ENCODE data around the gene MUC5B. TPM values are rescaled to one million over a fixed set of nuclear protein-coding genes. Genes with fewer than 3 reads are reported as not detected.

The MUC5B gene
- total RNA-seq, 2 donors from 2014 or later: not detected

DNA sequence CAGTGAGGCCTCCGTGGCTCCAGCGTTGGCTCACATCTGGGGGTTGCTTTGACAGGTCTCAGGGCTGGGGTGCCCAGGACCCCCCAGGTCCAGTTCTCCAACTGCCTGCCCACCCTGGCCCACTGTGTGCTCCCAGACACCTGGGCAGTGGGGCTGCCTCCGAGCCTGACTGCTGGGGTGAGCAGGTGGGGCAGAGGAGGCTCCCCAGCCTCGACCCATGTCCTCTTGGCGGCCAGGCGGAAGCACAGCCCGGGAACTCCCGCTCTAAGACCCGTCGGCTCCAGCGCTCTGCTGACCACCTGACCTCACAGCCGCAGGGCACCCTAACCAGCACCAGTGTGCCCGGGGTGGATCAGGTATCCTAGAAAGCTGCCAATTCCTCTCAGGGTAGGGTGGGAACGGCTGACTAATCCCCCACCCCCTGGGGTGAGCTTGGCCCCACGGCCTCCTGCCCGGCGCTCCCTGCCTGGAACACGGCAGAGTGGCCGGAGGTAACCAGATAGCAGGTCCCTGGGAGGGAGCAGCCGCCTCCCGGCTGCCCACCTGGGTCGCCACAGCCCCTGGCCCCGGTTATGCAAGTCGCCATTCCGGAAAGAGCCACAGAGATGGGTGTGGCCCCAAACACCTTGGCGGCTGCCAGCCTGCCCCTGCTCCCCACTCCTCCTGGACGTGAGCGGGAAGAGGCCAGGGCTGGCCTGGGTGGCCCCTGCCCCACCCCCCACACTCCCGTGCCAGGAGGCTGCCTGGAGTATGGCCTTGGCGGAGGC is 19.2 kb upstream of the MUC5B start:
- Histone ChIP-seq H3K27ac (no peak overlapping the region), H3K4me3 (no peak overlapping the region), H3K4me1 (no peaks in the 10 kb centered on the region), H3K36me3 (no peaks in the 10 kb centered on the region), H3K27me3 (no peaks in the 10 kb centered on the region), H3K9me3 (no peaks in the 10 kb centered on the region)
- DNase-seq (ENCODE audit: low spot score): no peak
- TF ChIP-seq CTCF (IDR thresholded peaks at IDR 0.05): no peak

- TF ChIP-seq CTCF (IDR thresholded peaks at IDR 0.05): no peak
- Histone ChIP-seq H3K4me1 (no peaks in the 10 kb centered on the region), H3K27me3 (no peaks in the 10 kb centered on the region), H3K36me3 (no peaks in the 10 kb centered on the region), H3K27ac (no peak overlapping the region), H3K9me3 (no peaks in the 10 kb centered on the region), H3K4me3 (no peak overlapping the region)
- DNase-seq (ENCODE audit: low spot score): no peak
Measured at GRCh38 chr11:1204381-1205101, 18.3 kb upstream of the MUC5B start.

GRCh38 chr11:1205121-1205986 is 17.5 kb upstream of the MUC5B start:
- H3K27ac ChIP-seq: no peak overlapping the region
- no peaks in the 10 kb centered on the region for H3K36me3 ChIP-seq
- no peak for DNase-seq (ENCODE audit: low spot score)
- H3K27me3 ChIP-seq: no peaks in the 10 kb centered on the region
- no peaks in the 10 kb centered on the region for H3K4me1 ChIP-seq
- H3K4me3 ChIP-seq: no peak overlapping the region
- peaks cover 0 to 6% of the 10 kb centered on the region in 2 donors for H3K9me3 ChIP-seq
- TF ChIP-seq CTCF (IDR thresholded peaks at IDR 0.05): no peak

DNA sequence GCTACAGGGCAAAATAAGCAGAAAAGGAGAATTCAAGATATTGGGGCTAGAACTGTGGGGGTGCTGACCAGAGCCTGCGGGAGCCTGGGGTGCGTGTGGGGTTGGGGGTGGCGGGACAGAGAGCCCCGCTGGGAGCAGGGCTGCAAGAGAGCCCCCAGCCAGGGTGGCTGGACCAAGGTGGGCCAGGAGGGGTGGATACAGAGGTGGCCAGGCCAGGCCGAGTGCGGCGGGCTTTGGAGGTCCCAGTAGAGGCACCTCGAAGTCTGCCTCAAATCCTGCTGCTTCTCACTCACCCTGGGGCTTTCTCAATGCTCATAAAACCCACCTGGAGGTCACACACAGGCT is 16.9 kb upstream of the MUC5B start:
- DNase-seq (ENCODE audit: low spot score): no peak
- Histone ChIP-seq H3K9me3 (peaks cover 0 to 12% of the 10 kb centered on the region in 2 donors), H3K36me3 (no peaks in the 10 kb centered on the region), H3K27ac (no peak overlapping the region), H3K4me1 (no peaks in the 10 kb centered on the region), H3K27me3 (no peaks in the 10 kb centered on the region), H3K4me3 (no peak overlapping the region)
- TF ChIP-seq CTCF (IDR thresholded peaks at IDR 0.05): no peak

DNA sequence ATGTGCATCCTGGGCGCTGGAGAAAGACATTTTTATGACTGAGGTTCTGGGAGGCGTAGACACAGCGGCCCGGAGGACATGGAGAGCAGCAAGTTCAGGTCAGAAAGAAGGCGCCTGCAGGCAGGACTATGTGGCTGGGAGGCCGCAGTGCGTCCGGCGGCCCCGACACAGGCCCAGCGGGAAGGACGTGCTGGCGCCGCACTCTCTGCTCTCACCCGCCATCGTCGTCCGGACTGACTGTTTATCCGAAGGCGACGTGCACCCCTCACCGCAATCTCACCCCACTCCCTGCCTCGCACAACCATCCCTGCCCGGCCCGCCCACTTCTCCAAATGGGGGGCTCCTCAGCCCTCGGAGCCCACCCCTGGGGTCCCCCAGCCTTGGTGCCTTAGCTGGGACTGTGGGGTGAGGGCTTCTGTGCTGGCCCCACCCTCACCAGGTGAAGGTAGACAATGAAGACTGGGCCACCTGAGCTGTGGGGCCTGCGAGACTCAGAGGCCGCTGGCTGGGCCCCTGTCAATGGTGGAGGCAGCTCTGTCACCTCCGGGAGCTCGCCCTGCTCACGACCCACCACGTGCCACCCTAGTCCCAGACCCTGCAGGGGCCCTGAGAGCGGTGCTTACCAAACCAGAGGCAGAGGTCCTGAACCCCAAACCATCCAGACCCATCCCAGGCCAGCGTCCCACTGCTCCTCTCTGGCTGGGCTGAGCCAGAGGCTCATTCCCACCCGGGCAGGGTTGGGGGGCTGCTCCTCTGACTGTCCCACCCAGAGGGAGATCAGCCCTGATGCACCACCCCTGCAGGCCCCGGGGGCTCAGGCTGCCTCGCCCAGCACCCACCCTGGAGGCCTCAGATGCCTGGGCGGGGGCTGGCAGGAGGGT is 16.2 kb upstream of the MUC5B start:
- DNase-seq (ENCODE audit: low spot score): no peak
- Histone ChIP-seq H3K27ac (no peak overlapping the region), H3K4me1 (no peaks in the 10 kb centered on the region), H3K27me3 (no peaks in the 10 kb centered on the region), H3K9me3 (peaks cover 0 to 18% of the 10 kb centered on the region in 2 donors), H3K36me3 (no peaks in the 10 kb centered on the region), H3K4me3 (no peak overlapping the region)
- no peak for TF ChIP-seq CTCF (IDR thresholded peaks at IDR 0.05)

Measured in right atrium auricular region (tissue), 2 donors.